Measurements from ENCODE around the gene LSM12.
"Not testable (repeated sequence)": the region's sequence is repeated elsewhere in the genome, so short reads cannot be mapped to it uniquely, and the experiment has no call there.

The LSM12 gene

GRCh38 chr17:44066204-44066930 is at the start of gene LSM12:
TSS of gene LSM12 (minus strand) at chr17:44066671. CDS start at chr17:44066587, 84 bp downstream.
- in situ Hi-C loops (cut with MboI; ENCODE audit: low pct_unique_long_range_greater_than_20kb, low sequenced_read_pairs), result no loop called here
- peak; percentile 96 for DNase-seq

GRCh38 chr17:44115585-44116415 is 49.3 kb upstream of the LSM12 start:
- peak; percentile 69 for DNase-seq
- in situ Hi-C loops (cut with MboI; ENCODE audit: low pct_unique_long_range_greater_than_20kb, low sequenced_read_pairs), result no loop called here

GRCh38 chr17:44113868-44114840 is 47.7 kb upstream of the LSM12 start:
- no peak for DNase-seq
- in situ Hi-C loops (cut with MboI; ENCODE audit: low pct_unique_long_range_greater_than_20kb, low sequenced_read_pairs), result no loop called here

- no peak for DNase-seq
- in situ Hi-C loops (cut with MboI; ENCODE audit: low pct_unique_long_range_greater_than_20kb, low sequenced_read_pairs), result no loop called here
Observed at GRCh38 chr17:44113382-44113781, 46.9 kb upstream of the LSM12 start.

- DNase-seq, result no peak
- in situ Hi-C loops (cut with MboI; ENCODE audit: low pct_unique_long_range_greater_than_20kb, low sequenced_read_pairs), result no loop called here
Observed at GRCh38 chr17:44112284-44113280, 46.1 kb upstream of the LSM12 start.

GRCh38 chr17:44111777-44112176 is 45.3 kb upstream of the LSM12 start:
- in situ Hi-C loops (cut with MboI; ENCODE audit: low pct_unique_long_range_greater_than_20kb, low sequenced_read_pairs), result no loop called here
- no peak for DNase-seq

GRCh38 chr17:44110823-44111633 is 44.6 kb upstream of the LSM12 start:
- in situ Hi-C loops (cut with MboI; ENCODE audit: low pct_unique_long_range_greater_than_20kb, low sequenced_read_pairs), result no loop called here
- peak; percentile 97 for DNase-seq

GRCh38 chr17:44110011-44110686 is 43.7 kb upstream of the LSM12 start:
- in situ Hi-C loops (cut with MboI; ENCODE audit: low pct_unique_long_range_greater_than_20kb, low sequenced_read_pairs), result no loop called here
- no peak for DNase-seq

GRCh38 chr17:44109312-44109630 is 42.8 kb upstream of the LSM12 start:
- in situ Hi-C loops (cut with MboI; ENCODE audit: low pct_unique_long_range_greater_than_20kb, low sequenced_read_pairs), result no loop called here

GRCh38 chr17:44108440-44109311 is 42.2 kb upstream of the LSM12 start:
- in situ Hi-C loops (cut with MboI; ENCODE audit: low pct_unique_long_range_greater_than_20kb, low sequenced_read_pairs), result no loop called here
- no peak for DNase-seq

More at GRCh38 chr17:44109312-44109630, 42.8 kb upstream of the LSM12 start:
- DNase-seq, result no peak

GRCh38 chr17:44106801-44107200 is 40.3 kb upstream of the LSM12 start:
- no peak for DNase-seq
- in situ Hi-C loops (cut with MboI; ENCODE audit: low pct_unique_long_range_greater_than_20kb, low sequenced_read_pairs), result no loop called here

GRCh38 chr17:44105941-44106340 is 39.5 kb upstream of the LSM12 start:
- in situ Hi-C loops (cut with MboI; ENCODE audit: low pct_unique_long_range_greater_than_20kb, low sequenced_read_pairs), result no loop called here
- no peak for DNase-seq

- in situ Hi-C loops (cut with MboI; ENCODE audit: low pct_unique_long_range_greater_than_20kb, low sequenced_read_pairs), result no loop called here
- DNase-seq, result no peak
Observed at GRCh38 chr17:44105483-44105882, 39.0 kb upstream of the LSM12 start.

GRCh38 chr17:44102849-44103622 is 36.6 kb upstream of the LSM12 start:
- DNase-seq, result no peak
- in situ Hi-C loops (cut with MboI; ENCODE audit: low pct_unique_long_range_greater_than_20kb, low sequenced_read_pairs), result no loop called here

- in situ Hi-C loops (cut with MboI; ENCODE audit: low pct_unique_long_range_greater_than_20kb, low sequenced_read_pairs), result not testable (repeated sequence)
Observed at GRCh38 chr17:44101858-44102257, 35.4 kb upstream of the LSM12 start.

More at GRCh38 chr17:44101858-44102257, 35.4 kb upstream of the LSM12 start:
- not testable (repeated sequence) for DNase-seq
